ENCODE data around the gene CYB5B.

DNA sequence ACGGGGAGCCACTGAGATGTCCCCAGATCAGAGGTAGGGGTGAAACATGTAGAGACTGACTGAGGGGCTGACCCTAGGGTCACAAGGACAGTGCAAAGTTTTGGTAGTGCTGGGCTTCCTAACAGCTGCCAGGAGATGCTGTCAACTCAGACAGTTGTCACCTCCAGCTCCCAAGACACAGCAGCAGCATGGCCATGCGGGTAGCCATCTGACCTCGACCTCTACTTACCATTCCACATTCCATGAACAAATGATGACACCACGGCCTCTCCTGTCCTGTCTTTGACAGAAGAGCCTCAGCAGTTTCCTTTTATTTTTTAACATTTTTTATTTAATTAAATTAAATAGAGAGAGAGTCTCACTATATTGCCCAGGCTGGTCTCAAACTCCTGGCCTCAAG is 76.1 kb downstream of the CYB5B start:
- no peak for TF ChIP-seq POLR2A (IDR thresholded peaks at IDR 0.05)
- TF ChIP-seq, protein P1, sequence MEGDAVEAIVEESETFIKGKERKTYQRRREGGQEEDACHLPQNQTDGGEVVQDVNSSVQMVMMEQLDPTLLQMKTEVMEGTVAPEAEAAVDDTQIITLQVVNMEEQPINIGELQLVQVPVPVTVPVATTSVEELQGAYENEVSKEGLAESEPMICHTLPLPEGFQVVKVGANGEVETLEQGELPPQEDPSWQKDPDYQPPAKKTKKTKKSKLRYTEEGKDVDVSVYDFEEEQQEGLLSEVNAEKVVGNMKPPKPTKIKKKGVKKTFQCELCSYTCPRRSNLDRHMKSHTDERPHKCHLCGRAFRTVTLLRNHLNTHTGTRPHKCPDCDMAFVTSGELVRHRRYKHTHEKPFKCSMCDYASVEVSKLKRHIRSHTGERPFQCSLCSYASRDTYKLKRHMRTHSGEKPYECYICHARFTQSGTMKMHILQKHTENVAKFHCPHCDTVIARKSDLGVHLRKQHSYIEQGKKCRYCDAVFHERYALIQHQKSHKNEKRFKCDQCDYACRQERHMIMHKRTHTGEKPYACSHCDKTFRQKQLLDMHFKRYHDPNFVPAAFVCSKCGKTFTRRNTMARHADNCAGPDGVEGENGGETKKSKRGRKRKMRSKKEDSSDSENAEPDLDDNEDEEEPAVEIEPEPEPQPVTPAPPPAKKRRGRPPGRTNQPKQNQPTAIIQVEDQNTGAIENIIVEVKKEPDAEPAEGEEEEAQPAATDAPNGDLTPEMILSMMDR (IDR thresholded peaks at IDR 0.05), result no peak
- TF ChIP-seq EP300 (IDR thresholded peaks at IDR 0.05; ENCODE audit: low read depth), result no peak
- no peak for TF ChIP-seq POLR2AphosphoS5 (IDR thresholded peaks at IDR 0.05)
